Stimulated activated CD8-positive, alpha-beta memory T cell treated with anti-CD3 and anti-CD28 coated beads, Interleukin-12 subunit alpha, Interleukin-12 subunit beta, amount 100 ng/mL, for 1 hour (primary cell): ENCODE measurements around the gene PSPN.
"Not testable (repeated sequence)": the region's sequence is repeated elsewhere in the genome, so short reads cannot be mapped to it uniquely, and the experiment has no call there.

ENCODE experiments used
- DNase-seq: peaks from one replicate; pipeline ENCODE4 v3.0.0-alpha.2; 2020; ENCODE audit warnings: low read depth

Gene PSPN

GRCh38 chr19:6402837-6403608 is 27.3 kb upstream of the PSPN start:
- DNase-seq, result no peak

GRCh38 chr19:6402058-6402457 is 26.3 kb upstream of the PSPN start:
- DNase-seq, result no peak

- DNase-seq, result not testable (repeated sequence)
Measured at GRCh38 chr19:6400062-6400944, 24.6 kb upstream of the PSPN start.

- DNase-seq, result no peak
Measured at GRCh38 chr19:6396305-6396704, 20.6 kb upstream of the PSPN start.

GRCh38 chr19:6394831-6395230 is 19.1 kb upstream of the PSPN start:
- no peak for DNase-seq

- DNase-seq, result no peak
Measured at GRCh38 chr19:6393983-6394412, 18.3 kb upstream of the PSPN start.

GRCh38 chr19:6393074-6393982 is 17.6 kb upstream of the PSPN start, which contains the start of gene GTF2F1:
Gene GTF2F1 (minus strand): TSS chr19:6393164. CDS start chr19:6392995, 169 bp downstream.
- peak; percentile 88 for DNase-seq

- DNase-seq, result no peak
Measured at GRCh38 chr19:6392221-6393073, 16.7 kb upstream of the PSPN start.

- no peak for DNase-seq
Measured at GRCh38 chr19:6387372-6387771, 11.6 kb upstream of the PSPN start.

- DNase-seq, result no peak
Measured at GRCh38 chr19:6384381-6384780, 8.6 kb upstream of the PSPN start.

- DNase-seq, result no peak
Measured at GRCh38 chr19:6383188-6383587, 7.5 kb upstream of the PSPN start.

GRCh38 chr19:6381030-6381750 is 5.5 kb upstream of the PSPN start:
- no peak for DNase-seq

- DNase-seq, result no peak
Measured at GRCh38 chr19:6379744-6380143, 4.0 kb upstream of the PSPN start.

GRCh38 chr19:6378486-6378885 is 2.8 kb upstream of the PSPN start:
- no peak for DNase-seq

- no peak for DNase-seq
Measured at GRCh38 chr19:6378041-6378440, 2.3 kb upstream of the PSPN start.

GRCh38 chr19:6376512-6377190 is 918 bp upstream of the PSPN start:
- no peak for DNase-seq

GRCh38 chr19:6374711-6375410 is 872 bp downstream of the PSPN start:
- no peak for DNase-seq

GRCh38 chr19:6374161-6374709 is 1.5 kb downstream of the PSPN start:
- DNase-seq, result no peak

GRCh38 chr19:6373813-6374108 is 2.0 kb downstream of the PSPN start:
- no peak for DNase-seq
